ENCODE data around the gene ADAMTS2.

ADAMTS2 gene

GRCh38 chr5:179258922-179259730 lies 86.1 kb downstream of the ADAMTS2 start:
- ChIA-PET POLR2A (no interaction called here), CTCF (no interaction called here)
- TF ChIP-seq CTCF (IDR thresholded peaks at IDR 0.05; ENCODE audit: insufficient read depth, low read length, missing control alignments): no peak
- no peak for DNase-seq (ENCODE audit: low read depth, low spot score)
- no peak overlapping the region for H3K4me3 ChIP-seq (ENCODE audit: low read depth, low read length)

GRCh38 chr5:179258001-179258921 lies 87.0 kb downstream of the ADAMTS2 start:
- TF ChIP-seq CTCF (IDR thresholded peaks at IDR 0.05; ENCODE audit: insufficient read depth, low read length, missing control alignments): no peak
- no peak for DNase-seq (ENCODE audit: low read depth, low spot score)
- POLR2A ChIA-PET: no interaction called here
- H3K4me3 ChIP-seq (ENCODE audit: low read depth, low read length): no peak overlapping the region
- CTCF ChIA-PET: interaction anchor here (1.3 kb wide), 1 partner anchor 91 kb away, joined by 3 read pairs; no protein-coding TSS in a partner anchor

GRCh38 chr5:179257176-179257682 lies 88.0 kb downstream of the ADAMTS2 start:
- TF ChIP-seq CTCF (IDR thresholded peaks at IDR 0.05; ENCODE audit: insufficient read depth, low read length, missing control alignments): no peak

GRCh38 chr5:179256328-179257175 lies 88.7 kb downstream of the ADAMTS2 start:
- no peak for DNase-seq (ENCODE audit: low read depth, low spot score)
- POLR2A ChIA-PET: no interaction called here
- CTCF ChIA-PET: interaction anchor here (1.3 kb wide), 1 partner anchor 89 kb away, joined by 3 read pairs; no protein-coding TSS in a partner anchor
- H3K4me3 ChIP-seq (ENCODE audit: low read depth, low read length): no peak overlapping the region
- no peak for TF ChIP-seq CTCF (IDR thresholded peaks at IDR 0.05; ENCODE audit: insufficient read depth, low read length, missing control alignments)

More at GRCh38 chr5:179257176-179257682, 88.0 kb downstream of the ADAMTS2 start:
- no peak overlapping the region for H3K4me3 ChIP-seq (ENCODE audit: low read depth, low read length)
- no peak for DNase-seq (ENCODE audit: low read depth, low spot score)
- CTCF ChIA-PET: interaction anchor here (1.3 kb wide), 1 partner anchor 90 kb away, joined by 3 read pairs; no protein-coding TSS in a partner anchor
- POLR2A ChIA-PET: no interaction called here

- H3K4me3 ChIP-seq (ENCODE audit: low read depth, low read length): no peak overlapping the region
- DNase-seq (ENCODE audit: low read depth, low spot score): no peak
- no peak for TF ChIP-seq CTCF (IDR thresholded peaks at IDR 0.05; ENCODE audit: insufficient read depth, low read length, missing control alignments)
- ChIA-PET POLR2A (no interaction called here), CTCF (no interaction called here)
These were observed 89.5 kb downstream of the ADAMTS2 start for GRCh38 chr5:179255527-179256327.
